Caco-2 (cell line): ENCODE results near the gene TBATA. TPM values are rescaled to one million over a fixed set of nuclear protein-coding genes. Genes with fewer than 3 reads are reported as not detected.

ENCODE experiments used
- BruUV-seq: library from RNA; stranded (reverse); fragments of 400-500 nt; replicated peaks from 2 replicates; lab custom pipeline; 2021; lab: Mats Ljungman, UMichigan
- CTCF ChIA-PET: fragments of 300-600 bp; sonication (Branson Sonifier 250); formaldehyde crosslinking; loops from one replicate; lab custom pipeline; 2022; ENCODE audit warnings: antibody characterized with exemption; lab: Charles Lee
- POLR2A ChIA-PET: fragments of 300-600 bp; sonication (Branson Sonifier 250); formaldehyde crosslinking; loops from one replicate; lab custom pipeline; 2022; ENCODE audit warnings: antibody characterized with exemption; lab: Charles Lee
- DNase-seq, 2 experiments: peaks; one replicate each; pipeline versions ENCODE4 v3.0.0 to v3.0.0-alpha.2; 2020 to 2022
- H3K27me3 ChIP-seq: replicated peaks from 2 replicates; pipeline ENCODE4 v1.6.0; 2011; ENCODE audit warnings: low read length; ENCODE audit not compliant: control insufficient read depth, insufficient read depth
- H3K36me3 ChIP-seq: 2 replicates; pipeline ENCODE4 v1.5.1; 2011; ENCODE audit warnings: low read length; ENCODE audit not compliant: control insufficient read depth, insufficient read depth
- H3K4me1 ChIP-seq: fragments of 250-450 bp; sonication (Bioruptor Pico); 2 replicates; pipeline ENCODE4 v1.5.1; 2020; ENCODE audit warnings: mild to moderate bottlenecking
- H3K4me3 ChIP-seq: 2 replicates; pipeline ENCODE4 v1.5.1; 2011; ENCODE audit warnings: low read depth, mild to moderate bottlenecking, control low read depth, low read length
- H3K9me3 ChIP-seq: fragments of 250-450 bp; sonication (Bioruptor Pico); 2 replicates; pipeline ENCODE4 v1.5.1; 2020; ENCODE audit warnings: mild to moderate bottlenecking, moderate library complexity
- H3K27ac Mint-ChIP-seq: one replicate; pipeline ENCODE4 v1.8.0; 2022; ENCODE audit warnings: mixed read lengths; ENCODE audit not compliant: unreplicated experiment
- H3K27me3 Mint-ChIP-seq: one replicate; pipeline ENCODE4 v1.8.0; 2022; ENCODE audit warnings: mixed read lengths; ENCODE audit not compliant: insufficient read depth, unreplicated experiment
- H3K36me3 Mint-ChIP-seq: one replicate; pipeline ENCODE4 v1.8.0; 2022; ENCODE audit warnings: mild to moderate bottlenecking, mixed read lengths; ENCODE audit not compliant: insufficient read depth, unreplicated experiment
- H3K4me1 Mint-ChIP-seq: one replicate; pipeline ENCODE4 v1.8.0; 2022; ENCODE audit warnings: low read depth, mixed read lengths; ENCODE audit not compliant: unreplicated experiment
- H3K4me3 Mint-ChIP-seq: one replicate; pipeline ENCODE4 v1.8.0; 2022; ENCODE audit warnings: mild to moderate bottlenecking, moderate library complexity, mixed read lengths; ENCODE audit not compliant: unreplicated experiment
- H3K9me3 Mint-ChIP-seq: one replicate; pipeline ENCODE4 v1.8.0; 2022; ENCODE audit warnings: mixed read lengths; ENCODE audit not compliant: unreplicated experiment
- intact Hi-C: fragments of 100-400 bp; cut with micrococcal nuclease; formaldehyde crosslinking; loops from one replicate; pipeline ENCODE4 v1.10.0; 2022; ENCODE audit not compliant: unreplicated experiment
- total RNA-seq: library from RNA; stranded (reverse); gene quantifications from 2 replicates; pipeline ENCODE4 v1.2.3, GENCODE V29; 2022
- TF ChIP-seq, protein P1 (sequence below), 2 experiments: fragments of 200-600 bp in 1 of 2; IDR thresholded peaks; 1 replicate in 1 of 2; 2 replicates in 1 of 2; pipeline versions ENCODE4 v1.5.1 to v1.8.0; 2011 to 2022; ENCODE audit warnings: antibody characterized with exemption in 1 of 2, control low read depth in 1 of 2, inconsistent platforms in 1 of 2, low read depth in 1 of 2, low read length in 1 of 2, mild to moderate bottlenecking in 1 of 2, moderate library complexity in 1 of 2; ENCODE audit not compliant: insufficient read depth in 1 of 2, severe bottlenecking in 1 of 2, unreplicated experiment in 1 of 2

The TBATA gene
- total RNA-seq, 1 experiment from 2014 or later, result not detected

DNA sequence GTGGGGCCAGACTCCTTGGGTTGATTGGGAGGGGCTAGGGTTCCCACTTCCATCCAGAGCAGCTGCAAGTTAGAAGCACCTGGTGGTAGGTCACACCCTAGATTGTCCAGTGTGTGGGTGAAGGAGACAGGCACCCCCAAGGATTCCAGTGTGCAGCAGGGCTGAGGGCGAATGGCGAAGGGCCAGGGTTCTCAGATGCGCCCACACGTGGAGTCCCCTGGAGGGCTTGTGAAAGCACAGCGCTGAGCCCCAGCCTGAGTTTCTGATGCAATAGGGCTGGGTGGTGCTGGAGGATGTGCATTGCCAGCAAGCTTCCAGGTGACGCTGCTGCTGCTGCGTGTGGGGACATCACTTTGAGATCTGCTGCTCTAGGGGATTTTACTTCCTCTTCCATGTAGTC is 25.4 kb downstream of the TBATA start:
- TF ChIP-seq, protein P1, sequence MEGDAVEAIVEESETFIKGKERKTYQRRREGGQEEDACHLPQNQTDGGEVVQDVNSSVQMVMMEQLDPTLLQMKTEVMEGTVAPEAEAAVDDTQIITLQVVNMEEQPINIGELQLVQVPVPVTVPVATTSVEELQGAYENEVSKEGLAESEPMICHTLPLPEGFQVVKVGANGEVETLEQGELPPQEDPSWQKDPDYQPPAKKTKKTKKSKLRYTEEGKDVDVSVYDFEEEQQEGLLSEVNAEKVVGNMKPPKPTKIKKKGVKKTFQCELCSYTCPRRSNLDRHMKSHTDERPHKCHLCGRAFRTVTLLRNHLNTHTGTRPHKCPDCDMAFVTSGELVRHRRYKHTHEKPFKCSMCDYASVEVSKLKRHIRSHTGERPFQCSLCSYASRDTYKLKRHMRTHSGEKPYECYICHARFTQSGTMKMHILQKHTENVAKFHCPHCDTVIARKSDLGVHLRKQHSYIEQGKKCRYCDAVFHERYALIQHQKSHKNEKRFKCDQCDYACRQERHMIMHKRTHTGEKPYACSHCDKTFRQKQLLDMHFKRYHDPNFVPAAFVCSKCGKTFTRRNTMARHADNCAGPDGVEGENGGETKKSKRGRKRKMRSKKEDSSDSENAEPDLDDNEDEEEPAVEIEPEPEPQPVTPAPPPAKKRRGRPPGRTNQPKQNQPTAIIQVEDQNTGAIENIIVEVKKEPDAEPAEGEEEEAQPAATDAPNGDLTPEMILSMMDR (IDR thresholded peaks at IDR 0.05; ENCODE audit: insufficient read depth in 1 of 2, low read depth in 1 of 2, low read length in 1 of 2, severe bottlenecking in 1 of 2, unreplicated experiment in 1 of 2), result no peak
- H3K36me3 ChIP-seq, result no peaks in the 10 kb centered on the region
- Mint-ChIP-seq H3K4me1 (peaks cover 8% of the 10 kb centered on the region), H3K9me3 (peaks cover 2% of the 10 kb centered on the region), H3K36me3 (no peaks in the 10 kb centered on the region), H3K27me3 (no peaks in the 10 kb centered on the region), H3K27ac (no peak overlapping the region), H3K4me3 (no peak overlapping the region)
- CTCF ChIA-PET, result interaction anchor here (0.6 to 2.4 kb wide), 3 partner anchors 18 to 321 kb away, joined by 3 to 10 read pairs (median 6); no protein-coding TSS in a partner anchor
- no TSS peak for BruUV-seq
- no peak for DNase-seq
- H3K4me1 ChIP-seq, result no peaks in the 10 kb centered on the region
- POLR2A ChIA-PET, result no interaction called here
- intact Hi-C loops, result loop anchor here (1.0 to 10.0 kb wide), 5 partner anchors 140 to 325 kb away; no protein-coding TSS in a partner anchor
- no peak overlapping the region for H3K4me3 ChIP-seq
- no peaks in the 10 kb centered on the region for H3K27me3 ChIP-seq
- no peaks in the 10 kb centered on the region for H3K9me3 ChIP-seq

DNA sequence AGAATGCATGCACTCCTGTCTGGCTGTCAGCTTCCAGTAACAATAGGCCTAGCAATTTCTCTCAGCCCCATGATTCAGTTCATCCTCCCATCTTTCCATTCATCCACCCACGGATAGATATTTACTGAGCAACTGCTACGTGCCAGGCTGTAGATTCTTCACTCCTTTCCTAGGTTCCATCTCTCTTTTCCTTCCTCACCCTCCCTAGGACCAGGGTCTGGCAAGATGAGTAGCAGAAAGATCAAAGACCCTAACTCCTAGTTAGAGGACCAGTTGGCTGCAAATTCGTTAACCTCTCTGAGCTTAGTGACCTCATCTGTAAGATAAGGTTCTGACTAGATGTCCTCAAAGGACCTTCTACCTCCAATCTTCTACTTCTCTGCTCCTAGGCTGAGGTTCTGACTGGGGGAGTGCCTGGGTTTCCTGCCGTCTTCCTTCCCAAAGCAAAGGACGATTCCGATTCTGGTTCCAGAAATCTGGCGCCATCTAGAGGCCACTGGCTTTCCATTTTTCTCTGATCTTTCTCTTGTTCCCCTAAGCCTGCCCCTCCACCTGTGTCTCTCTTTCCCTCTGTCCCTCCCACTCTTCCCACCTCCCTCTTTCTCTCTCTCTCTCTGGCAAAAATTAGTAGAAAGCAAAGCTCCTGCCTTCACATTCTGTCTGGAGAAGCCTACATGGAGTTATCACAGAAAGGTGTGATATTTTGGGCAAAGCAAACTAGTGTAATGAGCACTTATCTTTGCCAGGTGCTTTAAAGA is 26.2 kb downstream of the TBATA start:
- BruUV-seq, result no TSS peak
- CTCF ChIA-PET, result interaction anchor here (0.6 to 1.3 kb wide), 4 partner anchors 17 to 328 kb away, joined by 3 to 4 read pairs (median 3); no protein-coding TSS in a partner anchor
- Histone ChIP-seq H3K4me3 (no peak overlapping the region), H3K4me1 (0 out of 2 replicates have a peak, but pooled peaks cover 5% of the 10 kb centered on the region), H3K27me3 (no peaks in the 10 kb centered on the region), H3K36me3 (no peaks in the 10 kb centered on the region), H3K9me3 (no peaks in the 10 kb centered on the region)
- intact Hi-C loops, result loop anchor here (1.0 to 10.0 kb wide), 5 partner anchors 140 to 324 kb away; no protein-coding TSS in a partner anchor
- H3K4me3 Mint-ChIP-seq, result no peak overlapping the region
- POLR2A ChIA-PET, result interaction anchor here (0.6 kb wide), 1 partner anchor 208 kb away, joined by 7 read pairs; no protein-coding TSS in a partner anchor
- peak; percentile 79 to 85 for DNase-seq
- no peaks in the 10 kb centered on the region for H3K9me3 Mint-ChIP-seq
- no peak overlapping the region for H3K27ac Mint-ChIP-seq
- H3K36me3 Mint-ChIP-seq, result no peaks in the 10 kb centered on the region
- H3K27me3 Mint-ChIP-seq, result no peaks in the 10 kb centered on the region
- TF ChIP-seq, protein P1 (IDR thresholded peaks at IDR 0.05; ENCODE audit: insufficient read depth in 1 of 2, low read depth in 1 of 2, low read length in 1 of 2, severe bottlenecking in 1 of 2, unreplicated experiment in 1 of 2), result peak; percentile 94 to 96
- peaks cover 13% of the 10 kb centered on the region for H3K4me1 Mint-ChIP-seq

DNA sequence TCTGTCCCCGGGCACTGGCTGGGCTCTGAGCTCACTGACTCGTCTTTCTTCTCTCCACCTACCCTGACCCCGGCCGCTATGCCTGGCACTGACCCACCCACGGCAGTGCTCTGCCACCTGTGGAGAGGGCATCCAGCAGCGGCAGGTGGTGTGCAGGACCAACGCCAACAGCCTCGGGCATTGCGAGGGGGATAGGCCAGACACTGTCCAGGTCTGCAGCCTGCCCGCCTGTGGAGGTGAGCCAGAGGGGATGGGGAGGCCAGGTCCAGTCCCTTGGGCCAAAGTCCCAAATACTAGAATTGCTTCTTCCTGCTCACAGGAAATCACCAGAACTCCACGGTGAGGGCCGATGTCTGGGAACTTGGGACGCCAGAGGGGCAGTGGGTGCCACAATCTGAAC is 27.3 kb downstream of the TBATA start:
- no TSS peak for BruUV-seq
- TF ChIP-seq, protein P1 (IDR thresholded peaks at IDR 0.05; ENCODE audit: insufficient read depth in 1 of 2, low read depth in 1 of 2, low read length in 1 of 2, severe bottlenecking in 1 of 2, unreplicated experiment in 1 of 2), result no peak
- CTCF ChIA-PET, result no interaction called here
- Mint-ChIP-seq H3K4me1 (peaks cover 13% of the 10 kb centered on the region), H3K27me3 (no peaks in the 10 kb centered on the region), H3K9me3 (no peaks in the 10 kb centered on the region), H3K27ac (no peak overlapping the region), H3K4me3 (no peak overlapping the region), H3K36me3 (no peaks in the 10 kb centered on the region)
- H3K9me3 ChIP-seq, result no peaks in the 10 kb centered on the region
- no peaks in the 10 kb centered on the region for H3K27me3 ChIP-seq
- H3K36me3 ChIP-seq, result no peaks in the 10 kb centered on the region
- H3K4me3 ChIP-seq, result no peak overlapping the region
- no peak for DNase-seq
- POLR2A ChIA-PET, result no interaction called here
- 0 out of 2 replicates have a peak, but pooled peaks cover 5% of the 10 kb centered on the region for H3K4me1 ChIP-seq
- intact Hi-C loops, result loop anchor here (2.0 to 10.0 kb wide), 2 partner anchors 199 to 323 kb away; no protein-coding TSS in a partner anchor
